ENCODE measurements around the gene KCNJ4.
A peak's percentile ranks its signal among the peaks of the same experiment; 100 is the strongest.

KCNJ4 gene

DNA sequence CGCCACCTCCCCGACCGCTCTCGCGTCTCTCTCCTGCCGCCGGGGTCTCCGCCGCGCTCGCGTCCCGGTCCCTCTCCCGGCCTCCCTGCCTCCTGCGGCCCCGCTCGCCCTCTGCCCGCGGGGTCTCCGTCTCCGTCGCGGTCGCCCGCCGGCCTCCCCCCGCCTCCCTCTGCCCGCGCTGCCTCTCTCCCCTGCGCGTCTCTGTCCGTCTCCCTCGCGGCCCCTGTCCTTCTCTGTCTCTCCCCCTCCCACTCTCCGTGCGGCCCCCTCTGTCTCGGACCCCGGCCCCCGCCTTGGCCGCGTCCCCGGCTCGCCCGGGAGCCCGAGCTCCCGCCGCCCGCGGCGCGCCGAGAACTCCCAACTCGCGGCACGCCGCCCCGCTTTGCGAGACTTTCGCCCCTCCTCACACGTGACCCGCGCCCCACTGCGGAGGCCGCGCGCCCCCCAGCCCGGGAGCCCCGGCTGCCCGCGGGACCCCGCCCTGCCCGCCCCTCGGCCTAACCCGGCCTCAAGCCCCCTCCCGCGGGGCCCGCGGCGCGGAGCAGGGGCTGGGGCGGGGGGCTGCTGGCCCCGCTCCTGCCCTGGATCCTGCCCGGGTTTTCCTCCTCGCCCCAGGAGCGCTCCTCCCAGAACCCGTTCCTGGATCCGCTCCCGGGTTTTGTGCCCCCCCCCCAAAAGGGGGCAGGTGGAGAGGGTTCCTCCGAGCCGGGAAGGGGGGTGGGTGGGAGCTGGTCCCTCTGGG is 702 bp upstream of the KCNJ4 start (continued):
- TF ChIP-seq, protein P1, sequence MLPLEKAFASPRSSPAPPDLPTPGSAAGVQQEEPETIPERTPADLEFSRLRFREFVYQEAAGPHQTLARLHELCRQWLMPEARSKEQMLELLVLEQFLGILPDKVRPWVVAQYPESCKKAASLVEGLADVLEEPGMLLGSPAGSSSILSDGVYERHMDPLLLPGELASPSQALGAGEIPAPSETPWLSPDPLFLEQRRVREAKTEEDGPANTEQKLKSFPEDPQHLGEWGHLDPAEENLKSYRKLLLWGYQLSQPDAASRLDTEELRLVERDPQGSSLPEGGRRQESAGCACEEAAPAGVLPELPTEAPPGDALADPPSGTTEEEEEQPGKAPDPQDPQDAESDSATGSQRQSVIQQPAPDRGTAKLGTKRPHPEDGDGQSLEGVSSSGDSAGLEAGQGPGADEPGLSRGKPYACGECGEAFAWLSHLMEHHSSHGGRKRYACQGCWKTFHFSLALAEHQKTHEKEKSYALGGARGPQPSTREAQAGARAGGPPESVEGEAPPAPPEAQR (tag by site-specific recombination; IDR thresholded peaks at IDR 0.05): 0 out of 2 replicates have a peak, but pooled peaks have one; percentile 34
- TF ChIP-seq, protein P2, sequence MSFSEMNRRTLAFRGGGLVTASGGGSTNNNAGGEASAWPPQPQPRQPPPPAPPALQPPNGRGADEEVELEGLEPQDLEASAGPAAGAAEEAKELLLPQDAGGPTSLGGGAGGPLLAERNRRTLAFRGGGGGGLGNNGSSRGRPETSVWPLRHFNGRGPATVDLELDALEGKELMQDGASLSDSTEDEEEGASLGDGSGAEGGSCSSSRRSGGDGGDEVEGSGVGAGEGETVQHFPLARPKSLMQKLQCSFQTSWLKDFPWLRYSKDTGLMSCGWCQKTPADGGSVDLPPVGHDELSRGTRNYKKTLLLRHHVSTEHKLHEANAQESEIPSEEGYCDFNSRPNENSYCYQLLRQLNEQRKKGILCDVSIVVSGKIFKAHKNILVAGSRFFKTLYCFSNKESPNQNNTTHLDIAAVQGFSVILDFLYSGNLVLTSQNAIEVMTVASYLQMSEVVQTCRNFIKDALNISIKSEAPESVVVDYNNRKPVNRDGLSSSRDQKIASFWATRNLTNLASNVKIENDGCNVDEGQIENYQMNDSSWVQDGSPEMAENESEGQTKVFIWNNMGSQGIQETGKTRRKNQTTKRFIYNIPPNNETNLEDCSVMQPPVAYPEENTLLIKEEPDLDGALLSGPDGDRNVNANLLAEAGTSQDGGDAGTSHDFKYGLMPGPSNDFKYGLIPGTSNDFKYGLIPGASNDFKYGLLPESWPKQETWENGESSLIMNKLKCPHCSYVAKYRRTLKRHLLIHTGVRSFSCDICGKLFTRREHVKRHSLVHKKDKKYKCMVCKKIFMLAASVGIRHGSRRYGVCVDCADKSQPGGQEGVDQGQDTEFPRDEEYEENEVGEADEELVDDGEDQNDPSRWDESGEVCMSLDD (tag by site-specific recombination; IDR thresholded peaks at IDR 0.05): peak; percentile 79
- 0 out of 2 replicates have a peak, but pooled peaks have one; percentile 37 for TF ChIP-seq ZSCAN23 (tag by site-specific recombination; IDR thresholded peaks at IDR 0.05)
- peak; percentile 84 for TF ChIP-seq ZSCAN30 (tag by site-specific recombination; IDR thresholded peaks at IDR 0.05)
- TF ChIP-seq, protein P3, sequence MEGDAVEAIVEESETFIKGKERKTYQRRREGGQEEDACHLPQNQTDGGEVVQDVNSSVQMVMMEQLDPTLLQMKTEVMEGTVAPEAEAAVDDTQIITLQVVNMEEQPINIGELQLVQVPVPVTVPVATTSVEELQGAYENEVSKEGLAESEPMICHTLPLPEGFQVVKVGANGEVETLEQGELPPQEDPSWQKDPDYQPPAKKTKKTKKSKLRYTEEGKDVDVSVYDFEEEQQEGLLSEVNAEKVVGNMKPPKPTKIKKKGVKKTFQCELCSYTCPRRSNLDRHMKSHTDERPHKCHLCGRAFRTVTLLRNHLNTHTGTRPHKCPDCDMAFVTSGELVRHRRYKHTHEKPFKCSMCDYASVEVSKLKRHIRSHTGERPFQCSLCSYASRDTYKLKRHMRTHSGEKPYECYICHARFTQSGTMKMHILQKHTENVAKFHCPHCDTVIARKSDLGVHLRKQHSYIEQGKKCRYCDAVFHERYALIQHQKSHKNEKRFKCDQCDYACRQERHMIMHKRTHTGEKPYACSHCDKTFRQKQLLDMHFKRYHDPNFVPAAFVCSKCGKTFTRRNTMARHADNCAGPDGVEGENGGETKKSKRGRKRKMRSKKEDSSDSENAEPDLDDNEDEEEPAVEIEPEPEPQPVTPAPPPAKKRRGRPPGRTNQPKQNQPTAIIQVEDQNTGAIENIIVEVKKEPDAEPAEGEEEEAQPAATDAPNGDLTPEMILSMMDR (tag by site-specific recombination; IDR thresholded peaks at IDR 0.05): no peak
- TF ChIP-seq ZNF610 (tag by site-specific recombination; IDR thresholded peaks at IDR 0.05; ENCODE audit: borderline replicate concordance): no peak
- no peak for TF ChIP-seq ZNF707 (tag by site-specific recombination; IDR thresholded peaks at IDR 0.05)
- peak; percentile 72 for TF ChIP-seq ZBTB8A (tag by site-specific recombination; IDR thresholded peaks at IDR 0.05)
- TF ChIP-seq, protein P4, sequence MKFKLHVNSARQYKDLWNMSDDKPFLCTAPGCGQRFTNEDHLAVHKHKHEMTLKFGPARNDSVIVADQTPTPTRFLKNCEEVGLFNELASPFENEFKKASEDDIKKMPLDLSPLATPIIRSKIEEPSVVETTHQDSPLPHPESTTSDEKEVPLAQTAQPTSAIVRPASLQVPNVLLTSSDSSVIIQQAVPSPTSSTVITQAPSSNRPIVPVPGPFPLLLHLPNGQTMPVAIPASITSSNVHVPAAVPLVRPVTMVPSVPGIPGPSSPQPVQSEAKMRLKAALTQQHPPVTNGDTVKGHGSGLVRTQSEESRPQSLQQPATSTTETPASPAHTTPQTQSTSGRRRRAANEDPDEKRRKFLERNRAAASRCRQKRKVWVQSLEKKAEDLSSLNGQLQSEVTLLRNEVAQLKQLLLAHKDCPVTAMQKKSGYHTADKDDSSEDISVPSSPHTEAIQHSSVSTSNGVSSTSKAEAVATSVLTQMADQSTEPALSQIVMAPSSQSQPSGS (tag by site-specific recombination; IDR thresholded peaks at IDR 0.05; ENCODE audit: low read depth): no peak
- TF ChIP-seq ZNF510 (tag by site-specific recombination; IDR thresholded peaks at IDR 0.05; ENCODE audit: insufficient replicate concordance): no peak
- TF ChIP-seq ZNF768 (tag by site-specific recombination; IDR thresholded peaks at IDR 0.05): no peak
- TF ChIP-seq ZNF561 (tag by site-specific recombination; IDR thresholded peaks at IDR 0.05; ENCODE audit: borderline replicate concordance): 0 out of 2 replicates have a peak, but pooled peaks have one; percentile 68
- TF ChIP-seq, protein P5, sequence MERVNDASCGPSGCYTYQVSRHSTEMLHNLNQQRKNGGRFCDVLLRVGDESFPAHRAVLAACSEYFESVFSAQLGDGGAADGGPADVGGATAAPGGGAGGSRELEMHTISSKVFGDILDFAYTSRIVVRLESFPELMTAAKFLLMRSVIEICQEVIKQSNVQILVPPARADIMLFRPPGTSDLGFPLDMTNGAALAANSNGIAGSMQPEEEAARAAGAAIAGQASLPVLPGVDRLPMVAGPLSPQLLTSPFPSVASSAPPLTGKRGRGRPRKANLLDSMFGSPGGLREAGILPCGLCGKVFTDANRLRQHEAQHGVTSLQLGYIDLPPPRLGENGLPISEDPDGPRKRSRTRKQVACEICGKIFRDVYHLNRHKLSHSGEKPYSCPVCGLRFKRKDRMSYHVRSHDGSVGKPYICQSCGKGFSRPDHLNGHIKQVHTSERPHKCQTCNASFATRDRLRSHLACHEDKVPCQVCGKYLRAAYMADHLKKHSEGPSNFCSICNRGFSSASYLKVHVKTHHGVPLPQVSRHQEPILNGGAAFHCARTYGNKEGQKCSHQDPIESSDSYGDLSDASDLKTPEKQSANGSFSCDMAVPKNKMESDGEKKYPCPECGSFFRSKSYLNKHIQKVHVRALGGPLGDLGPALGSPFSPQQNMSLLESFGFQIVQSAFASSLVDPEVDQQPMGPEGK (tag by site-specific recombination; IDR thresholded peaks at IDR 0.05): peak; percentile 95
- TF ChIP-seq, protein P6, sequence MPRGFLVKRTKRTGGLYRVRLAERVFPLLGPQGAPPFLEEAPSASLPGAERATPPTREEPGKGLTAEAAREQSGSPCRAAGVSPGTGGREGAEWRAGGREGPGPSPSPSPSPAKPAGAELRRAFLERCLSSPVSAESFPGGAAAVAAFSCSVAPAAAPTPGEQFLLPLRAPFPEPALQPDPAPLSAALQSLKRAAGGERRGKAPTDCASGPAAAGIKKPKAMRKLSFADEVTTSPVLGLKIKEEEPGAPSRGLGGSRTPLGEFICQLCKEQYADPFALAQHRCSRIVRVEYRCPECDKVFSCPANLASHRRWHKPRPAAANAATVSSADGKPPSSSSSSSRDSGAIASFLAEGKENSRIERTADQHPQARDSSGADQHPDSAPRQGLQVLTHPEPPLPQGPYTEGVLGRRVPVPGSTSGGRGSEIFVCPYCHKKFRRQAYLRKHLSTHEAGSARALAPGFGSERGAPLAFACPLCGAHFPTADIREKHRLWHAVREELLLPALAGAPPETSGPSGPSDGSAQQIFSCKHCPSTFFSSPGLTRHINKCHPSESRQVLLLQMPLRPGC (tag by site-specific recombination; IDR thresholded peaks at IDR 0.05): no peak
- peak; percentile 20; the same call in 1 of the 2 replicates for TF ChIP-seq KLF9 (tag by site-specific recombination; IDR thresholded peaks at IDR 0.05; ENCODE audit: low read depth)
- TF ChIP-seq, protein P7, sequence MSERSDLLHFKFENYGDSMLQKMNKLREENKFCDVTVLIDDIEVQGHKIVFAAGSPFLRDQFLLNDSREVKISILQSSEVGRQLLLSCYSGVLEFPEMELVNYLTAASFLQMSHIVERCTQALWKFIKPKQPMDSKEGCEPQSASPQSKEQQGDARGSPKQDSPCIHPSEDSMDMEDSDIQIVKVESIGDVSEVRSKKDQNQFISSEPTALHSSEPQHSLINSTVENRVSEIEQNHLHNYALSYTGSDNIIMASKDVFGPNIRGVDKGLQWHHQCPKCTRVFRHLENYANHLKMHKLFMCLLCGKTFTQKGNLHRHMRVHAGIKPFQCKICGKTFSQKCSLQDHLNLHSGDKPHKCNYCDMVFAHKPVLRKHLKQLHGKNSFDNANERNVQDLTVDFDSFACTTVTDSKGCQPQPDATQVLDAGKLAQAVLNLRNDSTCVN (tag by site-specific recombination; optimal IDR thresholded peaks at IDR 0.05): peak; percentile 80
- peak; percentile 39; the same call in 1 of the 2 replicates for TF ChIP-seq EGR2 (tag by site-specific recombination; IDR thresholded peaks at IDR 0.05; ENCODE audit: low read depth)
- peak; percentile 67 for TF ChIP-seq SP3 (tag by site-specific recombination; IDR thresholded peaks at IDR 0.05)
- TF ChIP-seq, protein P8, sequence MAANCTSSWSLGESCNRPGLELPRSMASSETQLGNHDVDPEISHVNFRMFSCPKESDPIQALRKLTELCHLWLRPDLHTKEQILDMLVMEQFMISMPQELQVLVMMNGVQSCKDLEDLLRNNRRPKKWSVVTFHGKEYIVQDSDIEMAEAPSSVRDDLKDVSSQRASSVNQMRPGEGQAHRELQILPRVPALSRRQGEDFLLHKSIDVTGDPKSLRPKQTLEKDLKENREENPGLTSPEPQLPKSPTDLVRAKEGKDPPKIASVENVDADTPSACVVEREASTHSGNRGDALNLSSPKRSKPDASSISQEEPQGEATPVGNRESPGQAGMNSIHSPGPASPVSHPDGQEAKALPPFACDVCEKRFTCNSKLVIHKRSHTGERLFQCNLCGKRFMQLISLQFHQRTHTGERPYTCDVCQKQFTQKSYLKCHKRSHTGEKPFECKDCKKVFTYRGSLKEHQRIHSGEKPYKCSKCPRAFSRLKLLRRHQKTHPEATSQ (tag by site-specific recombination; IDR thresholded peaks at IDR 0.05): 0 out of 2 replicates have a peak, but pooled peaks have one; percentile 23
- TF ChIP-seq, protein P9, sequence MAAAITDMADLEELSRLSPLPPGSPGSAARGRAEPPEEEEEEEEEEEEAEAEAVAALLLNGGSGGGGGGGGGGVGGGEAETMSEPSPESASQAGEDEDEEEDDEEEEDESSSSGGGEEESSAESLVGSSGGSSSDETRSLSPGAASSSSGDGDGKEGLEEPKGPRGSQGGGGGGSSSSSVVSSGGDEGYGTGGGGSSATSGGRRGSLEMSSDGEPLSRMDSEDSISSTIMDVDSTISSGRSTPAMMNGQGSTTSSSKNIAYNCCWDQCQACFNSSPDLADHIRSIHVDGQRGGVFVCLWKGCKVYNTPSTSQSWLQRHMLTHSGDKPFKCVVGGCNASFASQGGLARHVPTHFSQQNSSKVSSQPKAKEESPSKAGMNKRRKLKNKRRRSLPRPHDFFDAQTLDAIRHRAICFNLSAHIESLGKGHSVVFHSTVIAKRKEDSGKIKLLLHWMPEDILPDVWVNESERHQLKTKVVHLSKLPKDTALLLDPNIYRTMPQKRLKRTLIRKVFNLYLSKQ (tag by site-specific recombination; IDR thresholded peaks at IDR 0.05; ENCODE audit: borderline replicate concordance): no peak
